Testis (tissue), 3 donors: ENCODE measurements around the gene HNF1A. TPM values are rescaled to one million over a fixed set of nuclear protein-coding genes. Genes with fewer than 3 reads are reported as not detected.

Experiments
- DNase-seq: peaks from one replicate; pipeline ENCODE4 v3.0.0-alpha.2; 2019
- H3K27ac ChIP-seq, 2 donors: fragments of 200-600 bp; sonication (generic); one replicate each; pipeline ENCODE4 v1.5.1; 2019
- H3K27me3 ChIP-seq: fragments of 200-600 bp; sonication (generic); one replicate; pipeline ENCODE4 v1.5.1; 2019
- H3K36me3 ChIP-seq: fragments of 200-600 bp; sonication (generic); one replicate; pipeline ENCODE4 v1.5.1; 2017; ENCODE audit warnings: low read depth; ENCODE audit errors: missing control alignments
- H3K4me1 ChIP-seq: fragments of 200-600 bp; sonication (generic); one replicate; pipeline ENCODE4 v1.5.1; 2019
- H3K4me3 ChIP-seq, 2 donors: fragments of 200-600 bp; sonication (generic); one replicate each; pipeline ENCODE4 v1.5.1; 2017 to 2019
- H3K9me3 ChIP-seq: fragments of 200-600 bp; sonication (generic); one replicate; pipeline ENCODE4 v1.5.1; 2017
- CTCF ChIP-seq, 3 experiments: fragments of 450-650 bp in 2 of 3; fragments of 200-600 bp in 1 of 3; sonication (generic) in 1 of 3; IDR thresholded peaks; one replicate each; pipeline ENCODE4 v1.5.1; 2016 to 2019; ENCODE audit warnings: antibody characterized with exemption in 3 of 3, mild to moderate bottlenecking in 2 of 3, moderate library complexity in 1 of 3
- POLR2A ChIP-seq: fragments of 450-650 bp; IDR thresholded peaks from one replicate; pipeline ENCODE4 v1.6.1; 2017; ENCODE audit warnings: antibody characterized with exemption, mild to moderate bottlenecking, moderate library complexity
- WGBS, 2 donors: methylation state at CpG; one replicate each; pipeline ENCODE4 v1.1.5; 2018; 5-methylcytosine and 5-hydroxymethylcytosine counted together
- intact Hi-C: fragments of 100-400 bp; cut with DNase I; formaldehyde crosslinking; loops from one replicate; pipeline ENCODE4 v1.15.1; 2023; ENCODE audit warnings: low total_unique reads
- polyA plus RNA-seq: library from polyadenylated mRNA; stranded (reverse); fragments of 350-450 nt; fragmentation: Illumina TruSeq; extraction: RNeasy Lipid Tissue Mini Kit (QIAGEN cat#74804); gene quantifications from one replicate; pipeline ENCODE4 v1.2.3, GENCODE V29; 2014; ENCODE audit warnings: low read depth, low replicate concordance; ENCODE audit not compliant: insufficient read depth
- total RNA-seq, 2 donors: library from RNA; depleted of rRNA; stranded (reverse); fragments of >200 nt; gene quantifications; one replicate each; pipeline ENCODE4 v1.2.3, GENCODE V29; 2016

The HNF1A gene
- total and polyA plus RNA-seq, 3 donors from 2014 or later = 0.70 to 0.81 (median 0.79) TPM

- no peaks in the 10 kb centered on the region for H3K9me3 ChIP-seq
- DNase-seq = peak; percentile 37
- TF ChIP-seq CTCF (IDR thresholded peaks at IDR 0.05) (no peak), POLR2A (no peak)
- no peaks in the 10 kb centered on the region for H3K36me3 ChIP-seq
- no peak overlapping the region for H3K27ac ChIP-seq
- intact Hi-C loops = no loop called here
- H3K4me3 ChIP-seq = no peak overlapping the region
- H3K4me1 ChIP-seq = no peaks in the 10 kb centered on the region
- WGBS, 2 donors = 45 to 60% methylated on average over 3 of the region's 3 CpGs
- no peaks in the 10 kb centered on the region for H3K27me3 ChIP-seq
Observed at GRCh38 chr12:120939523-120939922, 38.8 kb upstream of the HNF1A start.

GRCh38 chr12:120940006-120940405 lies 38.3 kb upstream of the HNF1A start:
- Histone ChIP-seq H3K9me3 (no peaks in the 10 kb centered on the region), H3K4me1 (no peaks in the 10 kb centered on the region), H3K36me3 (no peaks in the 10 kb centered on the region), H3K27me3 (no peaks in the 10 kb centered on the region), H3K27ac (no peak overlapping the region), H3K4me3 (no peak overlapping the region)
- DNase-seq = no peak
- WGBS, 2 donors = 68 to 78% methylated on average over 5 of the region's 5 CpGs
- TF ChIP-seq POLR2A (no peak), CTCF (IDR thresholded peaks at IDR 0.05) (no peak)
- intact Hi-C loops = no loop called here

- H3K36me3 ChIP-seq = no peaks in the 10 kb centered on the region
- no peak overlapping the region for H3K4me3 ChIP-seq
- intact Hi-C loops = no loop called here
- no peak overlapping the region for H3K27ac ChIP-seq
- H3K4me1 ChIP-seq = no peaks in the 10 kb centered on the region
- WGBS, 2 donors = 66 to 73% methylated on average over 5 of the region's 5 CpGs
- TF ChIP-seq POLR2A (no peak), CTCF (IDR thresholded peaks at IDR 0.05) (no peak)
- no peaks in the 10 kb centered on the region for H3K9me3 ChIP-seq
- no peak for DNase-seq
- H3K27me3 ChIP-seq = no peaks in the 10 kb centered on the region
Observed at GRCh38 chr12:120940799-120941198, 37.5 kb upstream of the HNF1A start.

GRCh38 chr12:120941412-120941811 lies 36.9 kb upstream of the HNF1A start:
- no peaks in the 10 kb centered on the region for H3K4me1 ChIP-seq
- no peaks in the 10 kb centered on the region for H3K27me3 ChIP-seq
- H3K27ac ChIP-seq = no peak overlapping the region
- H3K4me3 ChIP-seq = no peak overlapping the region
- intact Hi-C loops = no loop called here
- H3K9me3 ChIP-seq = no peaks in the 10 kb centered on the region
- H3K36me3 ChIP-seq = no peaks in the 10 kb centered on the region
- TF ChIP-seq CTCF (IDR thresholded peaks at IDR 0.05) (no peak), POLR2A (no peak)
- 91 to 92% methylated on average over 4 of the region's 4 CpGs for WGBS, 2 donors
- no peak for DNase-seq

GRCh38 chr12:120941846-120942405 lies 36.4 kb upstream of the HNF1A start:
- DNase-seq = no peak
- Histone ChIP-seq H3K36me3 (no peaks in the 10 kb centered on the region), H3K4me3 (no peak overlapping the region), H3K9me3 (no peaks in the 10 kb centered on the region), H3K4me1 (no peaks in the 10 kb centered on the region), H3K27ac (no peak overlapping the region), H3K27me3 (no peaks in the 10 kb centered on the region)
- WGBS, 2 donors = 64 to 72% methylated on average over 3 of the region's 3 CpGs
- TF ChIP-seq CTCF (IDR thresholded peaks at IDR 0.05) = no peak
- no peak for TF ChIP-seq POLR2A
- intact Hi-C loops = no loop called here
